ENCODE results near the gene TMEM191B.
"Not testable (repeated sequence)": the region's sequence is repeated elsewhere in the genome, so short reads cannot be mapped to it uniquely, and the experiment has no call there.

Gene TMEM191B

GRCh38 chr22:18527752-18528596 lies at the start of gene TMEM191B:
Gene TMEM191B, plus strand, starts transcription at chr22:18527802. Its CDS starts 179 bp downstream, at chr22:18527981.
- not testable (repeated sequence) for H3K4me3 ChIP-seq (ENCODE audit: low read depth, low read length); H3K27ac ChIP-seq; DNase-seq

GRCh38 chr22:18496227-18496626 lies 31.4 kb upstream of the TMEM191B start:
- not testable (repeated sequence) for H3K36me3 ChIP-seq; DNase-seq; H3K9me3 ChIP-seq (ENCODE audit: severe bottlenecking); H3K4me3 ChIP-seq (ENCODE audit: low read depth, low read length); H3K27ac ChIP-seq; H3K27me3 ChIP-seq (ENCODE audit: insufficient read depth, low read depth, severe bottlenecking)

More at GRCh38 chr22:18527752-18528596, at the start of gene TMEM191B:
- not testable (repeated sequence) for H3K36me3 ChIP-seq; H3K9me3 ChIP-seq (ENCODE audit: severe bottlenecking); H3K27me3 ChIP-seq (ENCODE audit: insufficient read depth, low read depth, severe bottlenecking)

- not testable (repeated sequence) for H3K4me3 ChIP-seq (ENCODE audit: low read depth, low read length); H3K36me3 ChIP-seq; H3K27me3 ChIP-seq (ENCODE audit: insufficient read depth, low read depth, severe bottlenecking); DNase-seq; H3K9me3 ChIP-seq (ENCODE audit: severe bottlenecking); H3K27ac ChIP-seq
Measured at GRCh38 chr22:18511327-18511726, 16.3 kb upstream of the TMEM191B start.

- H3K36me3 ChIP-seq; H3K9me3 ChIP-seq (ENCODE audit: severe bottlenecking); H3K4me3 ChIP-seq (ENCODE audit: low read depth, low read length); H3K27me3 ChIP-seq (ENCODE audit: insufficient read depth, low read depth, severe bottlenecking); H3K27ac ChIP-seq: not testable (repeated sequence)
- DNase-seq: peak; percentile 12
Measured at GRCh38 chr22:18512378-18512777, 15.2 kb upstream of the TMEM191B start.

GRCh38 chr22:18513454-18513853 lies 14.1 kb upstream of the TMEM191B start:
- not testable (repeated sequence) for H3K27me3 ChIP-seq (ENCODE audit: insufficient read depth, low read depth, severe bottlenecking); H3K9me3 ChIP-seq (ENCODE audit: severe bottlenecking); H3K36me3 ChIP-seq; H3K27ac ChIP-seq; H3K4me3 ChIP-seq (ENCODE audit: low read depth, low read length); DNase-seq

GRCh38 chr22:18518061-18518460 lies 9.5 kb upstream of the TMEM191B start, which contains the start of gene GGTLC3:
Gene GGTLC3, minus strand, starts transcription at chr22:18518161. Its CDS starts 264 bp downstream, at chr22:18517897.
- H3K27me3 ChIP-seq (ENCODE audit: insufficient read depth, low read depth, severe bottlenecking); DNase-seq; H3K27ac ChIP-seq; H3K36me3 ChIP-seq; H3K9me3 ChIP-seq (ENCODE audit: severe bottlenecking); H3K4me3 ChIP-seq (ENCODE audit: low read depth, low read length): not testable (repeated sequence)

- not testable (repeated sequence) for H3K27ac ChIP-seq; H3K27me3 ChIP-seq (ENCODE audit: insufficient read depth, low read depth, severe bottlenecking)
Measured at GRCh38 chr22:18522762-18523161, 4.8 kb upstream of the TMEM191B start.

GRCh38 chr22:18523328-18523727 lies 4.3 kb upstream of the TMEM191B start:
- not testable (repeated sequence) for H3K4me3 ChIP-seq (ENCODE audit: low read depth, low read length); DNase-seq; H3K36me3 ChIP-seq; H3K27me3 ChIP-seq (ENCODE audit: insufficient read depth, low read depth, severe bottlenecking); H3K9me3 ChIP-seq (ENCODE audit: severe bottlenecking); H3K27ac ChIP-seq

More at GRCh38 chr22:18522762-18523161, 4.8 kb upstream of the TMEM191B start:
- not testable (repeated sequence) for DNase-seq; H3K36me3 ChIP-seq; H3K4me3 ChIP-seq (ENCODE audit: low read depth, low read length); H3K9me3 ChIP-seq (ENCODE audit: severe bottlenecking)

- not testable (repeated sequence) for H3K27me3 ChIP-seq (ENCODE audit: insufficient read depth, low read depth, severe bottlenecking); H3K27ac ChIP-seq; H3K36me3 ChIP-seq; H3K9me3 ChIP-seq (ENCODE audit: severe bottlenecking); H3K4me3 ChIP-seq (ENCODE audit: low read depth, low read length)
- DNase-seq: peak; percentile 62
Measured at GRCh38 chr22:18528597-18529415, 1.2 kb downstream of the TMEM191B start.

GRCh38 chr22:18529416-18530145 lies 2.0 kb downstream of the TMEM191B start:
- H3K4me3 ChIP-seq (ENCODE audit: low read depth, low read length); H3K9me3 ChIP-seq (ENCODE audit: severe bottlenecking); H3K27me3 ChIP-seq (ENCODE audit: insufficient read depth, low read depth, severe bottlenecking); DNase-seq; H3K27ac ChIP-seq; H3K36me3 ChIP-seq: not testable (repeated sequence)

- not testable (repeated sequence) for H3K9me3 ChIP-seq (ENCODE audit: severe bottlenecking); H3K36me3 ChIP-seq; H3K4me3 ChIP-seq (ENCODE audit: low read depth, low read length); H3K27me3 ChIP-seq (ENCODE audit: insufficient read depth, low read depth, severe bottlenecking); H3K27ac ChIP-seq; DNase-seq
Measured at GRCh38 chr22:18533633-18534032, 6.0 kb downstream of the TMEM191B start.

GRCh38 chr22:18534315-18534714 lies 6.7 kb downstream of the TMEM191B start:
- H3K27me3 ChIP-seq (ENCODE audit: insufficient read depth, low read depth, severe bottlenecking); H3K9me3 ChIP-seq (ENCODE audit: severe bottlenecking); DNase-seq; H3K36me3 ChIP-seq; H3K4me3 ChIP-seq (ENCODE audit: low read depth, low read length); H3K27ac ChIP-seq: not testable (repeated sequence)

- H3K4me3 ChIP-seq (ENCODE audit: low read depth, low read length); H3K27me3 ChIP-seq (ENCODE audit: insufficient read depth, low read depth, severe bottlenecking); DNase-seq; H3K36me3 ChIP-seq; H3K27ac ChIP-seq; H3K9me3 ChIP-seq (ENCODE audit: severe bottlenecking): not testable (repeated sequence)
Measured at GRCh38 chr22:18539994-18540393, 12.4 kb downstream of the TMEM191B start.

GRCh38 chr22:18543400-18543799 lies 15.8 kb downstream of the TMEM191B start:
- not testable (repeated sequence) for DNase-seq; H3K4me3 ChIP-seq (ENCODE audit: low read depth, low read length); H3K9me3 ChIP-seq (ENCODE audit: severe bottlenecking); H3K36me3 ChIP-seq; H3K27me3 ChIP-seq (ENCODE audit: insufficient read depth, low read depth, severe bottlenecking); H3K27ac ChIP-seq

Measured in WERI-Rb-1 (cell line).